CD1c-positive myeloid dendritic cell (primary cell): Measurements from ENCODE around the gene FALEC.
"Not testable (repeated sequence)": the region's sequence is repeated elsewhere in the genome, so short reads cannot be mapped to it uniquely, and the experiment has no call there.

Experiments
- DNase-seq: peaks from one replicate; pipeline ENCODE4 v3.0.0-alpha.2; 2016; ENCODE audit errors: extremely low spot score

The FALEC gene

GRCh38 chr1:150574260-150575071 is 58.9 kb downstream of the FALEC start:
- DNase-seq: peak; percentile 24

DNA sequence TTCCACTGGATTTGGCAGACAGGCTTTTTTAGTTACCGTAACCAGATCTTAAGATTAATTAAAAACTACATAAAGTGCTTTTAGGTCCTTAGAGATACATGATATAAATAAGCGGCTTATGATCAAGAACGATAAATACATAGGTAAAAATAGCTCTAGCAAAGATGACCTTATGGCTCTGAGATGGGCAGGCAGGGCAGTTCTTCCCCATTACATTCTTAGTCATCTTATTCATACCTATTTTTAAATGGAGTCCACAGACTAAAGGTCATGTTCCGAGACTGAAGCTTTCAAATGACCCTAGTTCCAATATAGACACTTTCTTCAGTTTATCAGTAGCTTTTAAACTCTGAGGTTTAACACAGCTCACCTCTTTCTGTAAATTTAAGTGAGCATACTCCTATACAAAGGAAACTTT is 59.5 kb downstream of the FALEC start:
- peak; percentile 38 for DNase-seq

DNA sequence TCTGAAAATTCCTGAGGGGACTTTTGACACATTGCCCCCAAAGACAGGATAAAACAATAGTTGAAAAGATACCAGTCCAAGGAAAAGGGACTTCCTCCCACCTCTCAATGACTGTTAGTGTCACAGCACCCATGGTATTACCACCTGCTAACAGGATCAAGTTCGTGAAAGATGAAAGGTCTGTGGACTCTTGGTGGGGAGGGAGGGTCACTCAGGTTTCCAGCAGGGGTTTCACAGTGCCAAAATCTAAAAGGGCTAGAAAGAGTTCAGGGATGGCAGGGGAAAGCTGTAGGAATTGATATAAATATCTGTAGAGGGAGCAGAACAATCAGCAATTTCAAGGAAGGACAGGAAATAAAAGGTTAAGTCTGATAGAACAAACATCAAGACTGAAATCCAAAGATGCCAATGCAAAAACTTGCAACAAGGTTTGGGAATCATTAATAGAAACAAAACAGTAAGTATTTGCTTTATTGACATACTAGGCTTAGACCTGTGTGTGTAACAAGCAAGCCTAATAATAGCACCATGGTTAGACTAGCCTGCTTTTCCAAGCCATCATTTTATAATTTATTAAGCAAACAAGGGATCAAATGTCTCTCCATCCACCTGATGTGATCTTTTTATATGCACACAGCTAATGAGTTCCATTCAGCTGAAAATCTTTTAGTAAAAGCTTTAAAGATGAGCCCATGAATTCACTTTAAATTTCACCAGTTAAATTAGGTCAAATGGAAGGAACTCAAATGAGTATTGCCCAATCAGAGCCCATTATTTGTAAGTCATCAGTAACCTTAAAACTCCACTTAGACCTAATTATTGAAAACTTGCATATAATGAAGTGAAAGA is 60.2 kb downstream of the FALEC start:
- DNase-seq: peak; percentile 53

DNA sequence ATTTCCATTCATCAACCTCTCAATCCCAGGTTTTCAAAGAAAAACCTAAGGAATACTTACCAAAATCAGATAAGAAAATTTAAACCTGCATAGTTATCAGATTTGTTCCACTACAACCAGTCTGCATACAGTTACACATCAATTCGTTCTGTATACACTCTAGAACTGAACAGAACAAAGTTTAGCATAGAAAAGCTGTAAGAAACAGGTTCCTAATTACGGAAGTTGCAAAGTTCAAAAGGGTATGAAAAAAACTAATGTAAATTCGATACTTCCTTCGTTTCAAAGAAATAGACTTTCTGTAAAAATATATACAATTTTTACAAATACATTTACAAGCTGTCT is 60.8 kb downstream of the FALEC start:
- no peak for DNase-seq

DNA sequence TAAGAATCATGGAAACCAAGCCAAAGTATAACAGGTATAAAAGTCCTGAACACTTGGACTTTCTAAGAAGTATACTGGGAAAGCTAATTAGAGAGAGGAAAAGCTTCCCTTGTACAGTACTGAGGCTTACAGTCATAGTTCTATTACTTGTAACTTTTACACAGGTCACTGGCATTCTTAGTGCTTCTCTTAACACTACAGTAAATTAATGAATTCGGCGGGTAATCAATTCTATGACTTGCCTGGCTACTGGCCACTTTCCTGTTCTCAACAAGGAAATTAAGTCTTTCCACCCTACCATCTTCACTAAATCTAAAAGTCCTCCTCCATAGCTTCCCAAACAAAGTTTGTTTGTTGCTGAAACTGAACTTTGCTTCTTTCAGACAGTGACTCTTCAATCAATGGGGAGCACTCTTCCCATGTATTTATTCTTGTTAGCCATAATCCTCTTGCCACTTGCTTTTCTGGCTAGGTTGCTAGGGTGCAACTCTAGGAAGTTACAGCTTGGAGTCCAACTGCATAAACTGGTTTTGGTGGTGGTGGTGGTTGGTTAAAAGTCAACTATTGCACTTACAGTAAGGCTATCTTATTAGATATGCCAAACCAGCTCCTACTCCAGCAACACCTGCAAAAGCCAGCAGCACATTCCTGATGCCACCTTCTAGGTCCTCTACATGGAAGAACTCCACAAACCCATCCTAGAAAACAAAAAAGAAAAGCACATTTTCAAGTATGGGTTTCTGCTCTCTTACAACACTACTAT is 61.4 kb downstream of the FALEC start:
- peak; percentile 25 for DNase-seq

GRCh38 chr1:150577557-150578271 is 62.2 kb downstream of the FALEC start:
- DNase-seq: peak; percentile 48

DNA sequence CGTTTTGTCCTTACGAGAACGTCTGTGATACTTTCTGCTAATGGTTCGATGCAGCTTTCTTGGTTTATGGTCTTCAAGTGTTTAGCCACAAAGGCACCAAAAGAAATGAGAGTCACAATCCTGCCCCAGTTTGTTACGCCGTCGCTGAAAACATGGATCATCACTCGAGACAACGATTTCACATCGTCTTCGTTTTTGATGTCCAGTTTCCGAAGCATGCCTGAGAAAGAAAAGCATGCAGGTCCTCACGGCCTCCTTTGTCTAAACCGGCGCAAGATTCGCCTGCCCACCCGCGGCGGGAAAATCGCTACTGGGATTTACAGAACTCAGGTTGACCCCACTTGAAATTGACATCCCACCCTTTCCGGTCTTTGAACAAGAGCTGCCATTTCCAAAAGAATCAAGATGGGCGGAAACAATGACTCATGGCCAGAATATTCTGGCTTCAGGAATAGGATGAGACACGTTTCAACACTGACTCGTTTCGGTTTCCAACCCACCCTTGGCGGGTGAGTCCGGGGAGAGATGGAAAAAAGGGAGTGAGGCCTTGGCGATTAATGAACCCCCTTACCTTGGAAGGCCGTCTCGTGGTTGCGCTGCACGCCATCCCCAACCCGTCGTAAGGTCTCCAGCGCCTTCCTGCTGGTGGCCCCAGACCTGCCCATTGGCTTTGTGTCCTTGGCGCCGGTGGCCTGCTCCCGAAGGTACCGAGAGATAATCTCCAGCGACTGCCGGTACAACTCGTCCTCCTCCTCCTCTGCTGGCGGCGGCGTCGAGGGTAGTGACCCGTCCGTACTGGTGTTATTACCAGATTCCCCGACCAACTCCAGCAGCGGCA is 62.9 kb downstream of the FALEC start:
- peak; percentile 90 for DNase-seq

DNA sequence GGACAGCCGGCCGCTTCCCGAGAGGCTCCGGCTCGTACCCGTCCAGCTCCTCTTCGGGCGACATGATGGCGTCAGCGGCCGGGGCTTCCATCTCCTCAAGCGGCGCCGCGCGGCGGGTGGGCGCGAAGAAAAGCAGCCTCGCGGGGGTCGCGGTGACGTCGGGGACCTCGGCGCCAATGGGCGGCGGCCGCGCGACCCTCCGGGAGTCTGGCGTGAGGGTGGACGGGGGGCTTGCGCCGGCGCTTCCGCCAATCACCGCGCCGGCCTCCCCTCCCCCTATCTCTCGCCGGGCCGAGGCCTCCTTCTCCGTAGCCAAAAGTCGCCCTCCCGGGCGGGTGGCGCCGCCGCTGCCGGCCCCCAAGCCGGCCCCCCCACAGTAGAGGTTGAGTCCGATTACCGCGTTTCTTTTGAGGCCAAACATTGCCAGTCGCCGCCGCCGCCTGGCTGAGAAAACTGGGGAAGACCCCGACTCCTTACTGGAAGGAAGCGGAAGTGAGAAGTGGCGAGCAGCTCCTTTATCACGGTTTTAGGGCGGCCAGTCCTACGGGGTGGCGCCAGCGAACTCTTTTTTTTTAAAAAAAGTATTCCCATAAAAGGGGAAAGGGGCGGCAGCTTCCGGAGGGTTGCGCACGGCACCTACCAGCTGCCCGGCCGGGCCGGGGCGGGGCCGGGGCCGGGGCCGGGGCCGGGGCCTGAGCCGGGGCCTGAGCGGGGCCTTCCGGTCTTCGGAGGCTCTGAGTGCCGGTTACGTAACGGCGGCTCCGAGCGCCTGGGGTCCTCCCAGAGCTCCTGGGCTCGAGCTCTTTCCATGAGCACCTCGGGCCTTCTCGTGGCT is 63.8 kb downstream of the FALEC start, which contains the start of gene MCL1:
Gene MCL1 (minus strand): TSS at position 501 of the 835 bp plus-strand sequence. CDS start 80 bp downstream, at position 421.
- DNase-seq: peak; percentile 97

DNA sequence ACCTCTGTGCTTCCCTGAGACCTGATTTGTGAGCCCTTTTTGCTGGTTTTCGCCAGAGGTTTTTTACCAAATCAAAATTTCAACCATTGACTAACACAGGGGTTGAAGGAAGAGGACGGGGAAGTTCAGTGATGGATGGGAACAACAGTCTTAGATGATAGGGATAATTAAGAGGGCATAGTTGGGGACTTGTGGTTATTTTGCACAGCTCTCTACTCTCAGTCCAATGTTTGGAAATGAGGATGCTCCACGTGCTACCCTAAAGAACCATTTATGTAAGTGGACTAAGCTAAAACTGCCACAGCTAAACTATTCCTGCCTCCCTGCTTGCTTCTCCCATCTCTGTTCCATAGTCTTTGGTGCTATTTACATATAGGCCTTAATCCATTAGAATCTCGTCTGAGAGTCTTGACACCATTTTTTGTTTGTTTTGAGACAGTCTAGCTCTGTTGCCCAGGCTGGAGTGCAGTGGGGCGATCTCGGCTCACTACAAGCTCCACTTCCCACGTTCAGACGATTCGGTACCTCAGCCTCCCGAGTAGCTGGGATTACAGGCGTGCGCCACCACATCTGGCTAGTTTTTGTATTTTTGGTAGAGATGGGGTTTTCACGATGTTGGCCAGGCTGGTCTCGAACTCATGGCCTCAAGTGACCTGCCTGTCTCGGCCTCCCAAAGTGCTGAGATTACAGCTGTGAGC is 64.5 kb downstream of the FALEC start:
- DNase-seq: no peak

DNA sequence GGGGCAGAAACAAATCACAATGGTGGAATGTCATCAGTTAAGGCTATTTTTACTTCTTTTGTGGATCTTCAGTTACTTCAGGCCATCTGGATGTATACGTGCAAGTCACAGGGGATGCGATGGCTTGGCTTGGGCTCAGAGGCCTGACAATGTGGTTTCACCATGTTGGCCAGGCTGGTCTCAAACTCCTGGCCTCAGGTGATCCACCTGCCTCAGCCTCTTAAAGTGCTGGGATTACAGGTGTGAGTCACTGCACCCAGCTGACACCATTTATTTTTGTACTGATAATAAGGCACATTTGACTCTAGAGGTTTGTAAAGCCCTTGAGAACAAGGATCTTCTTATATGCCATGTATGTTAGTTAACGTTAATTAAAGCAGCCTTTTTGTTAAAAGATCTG is 65.4 kb downstream of the FALEC start:
- not testable (repeated sequence) for DNase-seq

- not testable (repeated sequence) for DNase-seq
Measured at GRCh38 chr1:150581437-150581836, 65.9 kb downstream of the FALEC start.

- not testable (repeated sequence) for DNase-seq
Measured at GRCh38 chr1:150581962-150582361, 66.4 kb downstream of the FALEC start.

DNA sequence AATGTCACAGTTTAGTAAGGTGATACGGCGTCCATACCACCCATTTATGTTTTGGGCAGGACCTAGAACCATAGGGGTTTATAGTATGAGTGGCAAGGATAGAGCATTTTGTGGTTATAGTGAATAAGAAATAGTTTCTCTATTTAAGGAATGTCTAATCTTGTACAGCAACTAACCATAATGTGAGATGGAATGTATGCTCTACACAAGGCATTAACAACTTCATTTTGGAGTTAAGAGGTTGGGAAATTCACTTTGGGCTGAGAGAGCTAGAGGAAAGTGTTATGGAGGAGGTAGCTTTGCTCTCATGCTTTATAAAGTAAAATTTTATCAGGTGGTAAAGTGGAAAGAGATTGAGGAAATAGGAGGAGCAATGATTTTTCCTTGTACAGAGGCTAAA is 66.8 kb downstream of the FALEC start:
- no peak for DNase-seq
